HG03342 (cell line): ENCODE data around the gene IQSEC1.

Experiments
- ATAC-seq: cut with Tn5 transposase; IDR thresholded peaks from one replicate; pipeline ENCODE4 v1.9.1; 2021; ENCODE audit warnings: mild to moderate bottlenecking, moderate library complexity; ENCODE audit not compliant: unreplicated experiment

The IQSEC1 gene

DNA sequence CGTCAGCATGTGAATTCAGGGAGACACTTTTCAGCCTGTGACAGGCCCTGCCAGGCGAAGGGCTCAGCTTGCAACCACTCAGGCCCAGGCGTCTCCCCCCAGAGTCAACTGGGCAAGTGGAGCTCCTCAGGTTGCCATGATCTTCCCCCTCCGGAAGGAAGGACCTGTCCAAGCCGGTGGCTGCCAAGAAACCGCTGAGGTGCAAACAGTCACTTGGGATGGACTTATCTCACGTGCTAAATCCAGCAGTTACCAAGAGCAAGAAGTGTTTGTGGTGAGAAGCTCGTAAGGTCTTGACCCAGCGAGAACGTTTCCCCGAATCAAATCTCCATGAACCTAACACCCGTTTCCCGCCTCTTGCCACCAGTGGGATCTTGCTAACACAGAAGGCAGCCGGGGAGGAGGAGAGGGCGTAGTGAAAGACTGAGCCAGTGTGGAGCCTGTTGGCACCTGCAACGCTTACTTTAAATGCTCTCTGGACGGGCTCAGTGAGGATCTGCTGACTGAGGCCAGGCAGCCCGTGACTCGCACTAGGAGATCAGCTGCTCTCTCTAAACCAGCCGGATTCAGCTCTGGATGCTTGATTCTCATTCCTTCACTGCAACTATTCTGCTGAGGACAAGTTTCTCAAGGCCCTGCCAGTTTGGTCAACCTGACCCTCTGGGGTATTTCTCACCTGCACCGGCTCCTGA, 39.0 kb downstream of the IQSEC1 start:
- no peak for ATAC-seq

DNA sequence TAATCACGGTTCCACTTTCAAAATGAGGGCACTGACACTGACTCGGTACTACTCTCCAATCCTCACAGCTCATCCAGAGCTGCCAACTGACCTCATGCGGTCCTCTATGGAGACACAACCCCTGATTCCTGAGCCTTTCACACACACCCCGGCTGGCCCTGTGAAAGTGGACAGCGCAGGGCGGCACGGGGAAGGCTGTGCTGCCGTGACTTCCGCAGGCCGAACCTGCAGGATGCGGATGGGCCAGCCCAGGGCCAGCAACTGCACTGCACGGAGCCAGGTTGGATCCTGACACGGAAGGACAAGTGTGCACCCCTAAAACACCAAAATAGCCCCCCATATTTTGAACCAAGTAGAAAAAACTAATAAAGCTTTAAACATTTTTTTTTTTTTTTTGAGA, 41.0 kb downstream of the IQSEC1 start:
- no peak for ATAC-seq

DNA sequence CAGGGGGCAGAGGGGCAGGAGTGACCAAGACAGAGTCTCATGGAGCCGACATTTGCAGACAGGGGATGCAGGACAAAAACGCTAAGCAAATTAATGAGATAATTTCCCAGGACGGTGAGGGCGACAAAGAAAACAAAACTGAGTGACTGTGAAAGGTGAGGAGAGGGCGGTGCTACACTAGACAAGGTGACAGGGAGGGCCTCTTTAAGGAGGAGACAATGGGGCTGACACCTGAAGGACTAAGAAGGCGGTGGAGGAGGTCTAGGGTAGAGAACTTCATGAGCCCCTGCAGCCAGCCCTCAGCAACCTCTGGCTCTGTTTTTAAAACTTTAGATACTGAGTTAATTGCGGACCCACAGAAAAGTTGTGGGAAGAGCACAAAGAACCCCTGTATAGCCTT, 41.6 kb downstream of the IQSEC1 start:
- ATAC-seq, result no peak

DNA sequence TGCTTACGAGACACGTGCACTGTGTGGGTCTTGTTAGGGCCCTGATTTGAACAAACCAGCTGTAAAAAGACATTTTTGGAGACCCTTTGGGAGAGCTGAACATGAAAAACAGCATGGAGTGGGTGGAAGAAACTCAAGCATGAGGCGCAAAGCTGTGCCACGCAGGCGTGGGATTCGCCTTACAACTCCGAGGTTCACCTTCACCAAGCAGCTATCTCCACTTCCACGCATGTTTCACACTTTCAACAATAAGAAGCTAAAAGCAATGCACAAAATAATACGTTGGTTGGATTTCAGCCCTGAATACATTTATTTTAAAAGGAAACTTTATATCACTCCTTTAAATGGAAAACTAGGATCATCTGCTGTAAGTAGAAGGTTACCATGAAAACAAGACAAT, 42.5 kb downstream of the IQSEC1 start:
- no peak for ATAC-seq

DNA sequence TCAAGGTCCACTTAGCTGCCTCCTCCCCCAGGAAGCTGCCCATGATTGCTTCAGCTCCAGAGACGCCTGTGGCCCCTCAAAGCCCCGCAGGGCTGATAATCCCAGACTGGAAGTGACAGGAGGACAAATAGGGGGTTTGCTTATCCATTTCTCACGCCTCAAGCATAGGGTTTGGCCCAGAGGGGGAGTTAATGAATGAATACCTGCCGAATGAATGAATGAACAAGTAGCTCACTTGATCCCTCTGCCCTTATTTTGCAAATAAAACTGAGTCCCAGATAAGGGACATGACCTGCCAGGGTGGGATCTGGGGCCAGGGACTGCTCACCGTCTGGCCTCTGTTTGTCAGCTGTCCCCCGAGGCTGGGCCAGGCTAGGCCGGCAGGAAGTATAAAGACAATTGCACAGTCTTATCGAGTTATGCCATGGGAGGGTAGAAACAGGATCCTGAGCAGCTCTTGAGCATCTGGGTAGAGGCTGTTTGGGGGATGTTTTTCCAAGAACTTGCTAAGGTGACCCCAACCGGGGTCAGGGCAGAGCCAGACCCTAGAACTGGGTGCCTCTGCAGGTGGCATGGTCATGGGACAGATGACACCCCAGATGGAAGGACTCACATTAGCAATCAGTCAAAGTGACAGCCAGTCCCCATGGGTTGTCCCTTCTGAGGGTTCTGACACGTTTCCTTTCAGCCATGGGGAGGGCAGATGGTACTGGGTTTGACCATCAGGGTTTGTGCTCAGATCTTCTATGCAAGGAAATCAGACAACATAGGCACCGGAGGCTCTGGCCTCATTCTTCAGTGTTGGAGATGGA, 45.0 kb downstream of the IQSEC1 start:
- no peak for ATAC-seq

GRCh38 chr3:13027154-13027553, 46.1 kb downstream of the IQSEC1 start:
- no peak for ATAC-seq

DNA sequence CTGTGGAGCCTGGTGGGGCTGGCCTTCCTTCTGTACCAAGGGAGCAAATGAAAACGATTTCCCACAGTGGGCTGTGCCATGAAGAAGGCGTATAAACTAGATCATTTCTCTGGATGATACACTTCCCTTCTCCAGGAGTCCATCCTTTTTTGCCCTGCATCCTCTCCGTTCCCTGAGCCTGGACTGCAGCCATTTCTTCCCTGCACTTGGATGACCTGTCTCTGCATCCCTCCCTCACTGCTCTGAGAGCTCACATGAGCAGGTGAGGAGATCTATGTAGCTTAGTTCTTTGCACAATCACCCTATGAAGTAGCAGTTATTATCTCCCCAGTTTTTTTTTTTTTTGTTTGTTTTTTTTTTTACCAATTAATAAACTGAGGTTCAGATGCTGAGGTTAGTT, 46.7 kb downstream of the IQSEC1 start:
- ATAC-seq, result no peak

GRCh38 chr3:13025778-13026518, 47.3 kb downstream of the IQSEC1 start:
- no peak for ATAC-seq

DNA sequence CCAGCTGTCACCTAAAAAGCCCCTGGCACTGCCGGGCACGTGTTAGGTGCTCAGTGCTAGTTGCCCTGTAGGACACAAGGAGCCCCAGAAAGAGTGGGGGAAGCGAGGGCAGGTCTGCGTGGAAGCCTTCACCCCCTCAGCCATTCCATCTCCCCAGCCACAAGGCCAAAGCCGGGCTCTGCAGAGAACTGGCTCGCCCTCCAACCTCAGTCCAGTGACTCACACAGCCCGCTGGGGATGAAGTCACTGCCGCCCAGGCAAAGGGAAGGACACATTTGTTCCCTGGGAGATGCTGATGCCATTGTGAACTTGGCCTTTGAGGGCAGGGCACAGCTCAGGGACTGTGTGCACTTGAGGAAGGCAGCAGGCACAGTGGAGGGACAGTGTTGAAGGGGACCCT, 48.1 kb downstream of the IQSEC1 start:
- ATAC-seq, result no peak

DNA sequence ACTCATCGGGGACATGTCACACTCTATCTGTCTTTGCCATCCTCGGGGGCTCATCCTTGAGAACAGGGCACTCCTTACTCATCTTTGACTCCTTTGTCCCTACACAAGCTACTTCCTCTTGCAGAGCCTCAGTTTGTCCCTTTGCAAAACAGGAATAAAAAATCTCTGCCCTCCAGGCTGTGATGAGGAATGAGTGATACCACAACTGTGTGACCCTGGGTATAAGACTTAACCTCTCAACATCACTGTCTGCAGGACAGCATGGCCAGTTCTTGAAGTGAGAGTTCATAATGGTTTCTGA, 48.5 kb downstream of the IQSEC1 start:
- no peak for ATAC-seq

DNA sequence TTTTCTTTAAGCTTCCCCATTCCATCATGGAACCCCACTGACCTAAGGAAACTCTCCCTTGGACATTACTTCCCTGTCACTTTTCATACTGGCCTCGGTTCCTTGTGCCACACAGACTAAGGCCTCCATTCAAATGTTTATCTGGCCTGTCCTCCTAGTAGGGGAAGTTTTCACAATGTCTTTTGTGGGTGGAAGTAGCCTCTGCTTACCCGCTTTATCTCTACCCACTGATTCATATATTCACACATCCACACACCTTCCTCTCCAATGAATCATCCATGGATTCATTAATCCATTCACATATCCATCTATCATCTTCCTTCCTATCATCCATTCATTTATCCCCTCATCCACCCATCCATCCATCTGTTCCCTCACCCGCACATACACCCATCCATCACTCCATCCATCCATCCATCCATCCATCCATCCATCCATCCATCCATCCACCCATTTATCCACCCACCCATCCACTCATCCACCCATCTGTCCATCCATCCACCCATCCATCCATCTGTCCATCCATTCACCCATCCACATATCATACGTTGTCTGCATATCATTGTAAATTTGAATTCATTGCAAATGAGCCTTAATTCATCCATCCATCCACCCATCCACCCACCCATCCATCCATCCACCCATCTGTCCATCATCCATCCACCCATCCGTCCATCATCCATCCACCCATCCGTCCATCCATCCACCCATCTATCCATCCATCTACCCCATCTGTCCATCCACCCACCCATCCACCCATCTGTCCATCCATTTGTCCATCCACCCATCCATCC, 49.1 kb downstream of the IQSEC1 start:
- ATAC-seq, result no peak

- ATAC-seq, result peak; percentile 25
Measured at GRCh38 chr3:13023235-13023970, 49.8 kb downstream of the IQSEC1 start.

- ATAC-seq, result peak; percentile 51
Measured at GRCh38 chr3:13022348-13023234, 50.6 kb downstream of the IQSEC1 start.

DNA sequence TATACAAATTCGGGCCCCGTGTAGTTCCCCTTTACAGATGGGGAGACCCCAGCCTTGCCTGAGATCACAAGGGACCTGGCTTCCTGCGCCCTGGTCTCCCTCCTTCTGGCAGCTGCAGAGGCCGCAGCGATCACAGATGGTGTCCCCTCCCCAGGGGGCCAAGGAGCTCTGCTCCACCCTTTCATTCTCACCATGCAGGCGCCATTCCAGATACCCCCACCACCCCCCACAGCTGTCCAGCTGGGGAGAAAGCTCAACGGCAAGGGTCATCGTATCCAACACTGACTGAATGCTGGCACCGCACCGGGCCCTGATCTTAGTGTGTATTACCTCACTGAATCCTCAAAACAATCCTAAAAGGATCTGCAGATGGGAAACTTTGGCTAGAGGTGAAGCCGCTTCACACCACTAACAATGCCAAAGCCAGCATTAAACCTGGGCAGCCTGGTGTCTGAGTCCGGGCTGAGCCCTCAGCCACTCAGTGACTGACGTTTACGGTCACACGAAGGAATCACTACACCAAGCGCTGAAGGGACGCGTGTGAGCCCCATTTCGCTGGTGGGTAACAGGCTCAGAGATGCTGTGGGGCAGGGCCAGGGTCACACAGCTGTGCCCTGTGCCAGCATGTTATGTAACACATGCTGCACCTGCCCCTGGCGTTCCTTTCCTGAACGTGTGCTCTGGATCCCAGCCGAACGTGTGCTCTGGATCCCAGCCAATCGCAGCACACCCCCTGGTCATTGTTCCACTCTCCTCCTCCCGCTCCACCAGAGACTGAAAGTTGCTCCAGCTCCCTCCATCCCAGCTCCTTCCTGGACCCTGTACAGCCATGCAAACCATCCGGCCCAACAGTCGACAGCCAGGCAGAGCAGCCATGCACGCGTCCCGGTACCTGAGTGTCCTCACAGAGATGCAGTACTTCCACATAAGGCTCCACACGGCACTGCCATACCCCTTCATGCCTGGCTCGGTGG, 51.8 kb downstream of the IQSEC1 start:
- ATAC-seq, result no peak

GRCh38 chr3:13020159-13020750, 53.0 kb downstream of the IQSEC1 start:
- no peak for ATAC-seq

DNA sequence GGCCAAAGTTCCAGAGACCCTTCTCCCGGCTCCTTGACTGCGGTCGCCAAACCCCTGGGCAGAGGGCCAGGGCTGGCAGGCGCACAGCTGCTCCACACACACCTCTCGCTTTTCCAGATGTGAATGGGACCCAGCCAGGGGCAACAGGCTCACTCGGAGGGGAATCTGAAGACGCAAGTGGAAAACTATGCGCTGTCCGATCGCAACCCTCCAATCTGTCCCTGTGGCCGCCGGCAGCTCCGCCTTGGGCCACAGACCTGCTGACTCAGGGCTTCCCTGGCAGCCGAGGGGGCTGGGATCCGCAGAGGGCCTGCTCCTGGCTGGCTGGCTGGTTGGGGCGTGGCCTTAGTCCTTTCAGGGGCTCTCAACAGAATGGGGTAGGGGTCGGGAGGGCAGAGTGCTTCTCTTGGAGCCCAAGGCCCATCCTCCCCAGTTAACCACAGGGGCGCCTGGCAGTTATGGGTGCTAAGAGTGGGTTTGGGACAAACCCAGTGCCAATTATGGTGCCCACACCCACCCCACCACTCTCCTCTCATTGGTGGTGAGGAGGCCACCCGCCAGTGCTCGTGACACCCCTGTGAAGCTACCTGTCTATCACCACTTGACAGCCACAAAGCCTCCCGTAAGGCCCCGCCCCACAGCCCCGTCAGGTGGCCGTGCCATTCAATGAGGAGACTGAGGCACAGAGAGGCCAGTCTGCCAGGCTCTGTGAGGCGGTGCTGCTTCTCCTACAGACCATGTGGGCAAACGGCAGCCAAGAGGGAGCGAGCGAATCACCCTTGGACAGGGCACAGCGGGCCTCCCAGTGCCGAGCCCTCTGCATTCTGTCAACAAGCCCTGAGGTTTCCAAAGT, 53.8 kb downstream of the IQSEC1 start:
- ATAC-seq, result no peak
